HG03139 (cell line): ENCODE measurements around the gene INAFM2.

ENCODE experiments used
- ATAC-seq: cut with Tn5 transposase; IDR thresholded peaks from one replicate; pipeline ENCODE4 v1.9.1; 2021; ENCODE audit not compliant: unreplicated experiment

INAFM2 gene

GRCh38 chr15:40342416-40343320, 19.2 kb downstream of the INAFM2 start:
- no peak for ATAC-seq

GRCh38 chr15:40343512-40343911, 20.0 kb downstream of the INAFM2 start:
- ATAC-seq: no peak

- no peak for ATAC-seq
Observed at GRCh38 chr15:40344217-40344616, 20.7 kb downstream of the INAFM2 start.

- ATAC-seq: no peak
Observed at GRCh38 chr15:40344631-40345120, 21.2 kb downstream of the INAFM2 start.

GRCh38 chr15:40345225-40345866, 21.9 kb downstream of the INAFM2 start:
- no peak for ATAC-seq

- ATAC-seq: no peak
Observed at GRCh38 chr15:40345867-40346578, 22.5 kb downstream of the INAFM2 start.

- no peak for ATAC-seq
Observed at GRCh38 chr15:40346579-40347558, 23.4 kb downstream of the INAFM2 start.

GRCh38 chr15:40347559-40348473, 24.3 kb downstream of the INAFM2 start:
- no peak for ATAC-seq

GRCh38 chr15:40348474-40348870, 25.0 kb downstream of the INAFM2 start:
- no peak for ATAC-seq

GRCh38 chr15:40349163-40349562, 25.7 kb downstream of the INAFM2 start:
- ATAC-seq: no peak

GRCh38 chr15:40352281-40352901, 28.9 kb downstream of the INAFM2 start:
- ATAC-seq: no peak

GRCh38 chr15:40353697-40354096, 30.2 kb downstream of the INAFM2 start:
- no peak for ATAC-seq

- ATAC-seq: no peak
Observed at GRCh38 chr15:40354408-40355171, 31.1 kb downstream of the INAFM2 start.

GRCh38 chr15:40355976-40356585, 32.6 kb downstream of the INAFM2 start:
- ATAC-seq: no peak

- no peak for ATAC-seq
Observed at GRCh38 chr15:40357246-40357645, 33.8 kb downstream of the INAFM2 start.

GRCh38 chr15:40357723-40358470, 34.4 kb downstream of the INAFM2 start, which contains the start of gene DISP2:
Gene DISP2, plus strand, starts transcription at chr15:40358219. Its CDS starts 103 bp downstream, at chr15:40358322.
- ATAC-seq: peak; percentile 85
